ENCODE measurements around the gene PTPRM. TPM values are rescaled to one million over a fixed set of nuclear protein-coding genes. Genes with fewer than 3 reads are reported as not detected.
A peak's percentile ranks its signal among the peaks of the same experiment; 100 is the strongest.
"Not testable (repeated sequence)": the region's sequence is repeated elsewhere in the genome, so short reads cannot be mapped to it uniquely, and the experiment has no call there.

The PTPRM gene
- total RNA-seq, 4 donors from 2014 or later: 22.5 to 92.5 (median 39.2) TPM

DNA sequence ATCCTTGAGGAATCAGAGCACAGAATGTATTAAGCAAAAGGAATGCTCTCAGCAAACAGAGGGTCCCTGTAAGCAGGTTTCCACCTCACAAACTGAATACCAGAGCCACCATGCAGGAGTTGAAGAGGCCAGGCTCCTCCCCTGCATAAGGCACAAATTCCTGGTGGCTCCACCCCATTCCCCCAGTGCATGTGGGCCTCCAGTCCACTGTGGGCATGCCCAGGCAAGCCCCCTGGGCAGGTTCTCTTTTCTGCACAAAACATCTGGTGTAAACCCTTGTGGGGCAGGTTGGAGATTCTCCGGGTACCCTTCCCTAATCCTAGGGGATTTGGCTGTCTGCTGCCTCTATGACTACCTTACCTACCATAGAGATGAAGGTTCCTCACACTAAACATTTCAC is 166.5 kb downstream of the PTPRM start:
- H3K9me3 ChIP-seq: no peaks in the 10 kb centered on the region
- no peak overlapping the region for H3K4me3 ChIP-seq
- H3K4me1 ChIP-seq: no peaks in the 10 kb centered on the region
- in situ Hi-C loops (cut with MboI; ENCODE audit: low pct_ligation_motif_present in 1 of 4, low pct_unique_long_range_greater_than_20kb in 1 of 4, low sequenced_read_pairs in 3 of 4) (no loop called here), intact Hi-C loops (cut with DNase I; ENCODE audit: low total_unique reads) (no loop called here)
- 92% methylated on average over 1 of the region's 1 CpG; no CpG with 5 or more reads in 1 of the 2 donors for WGBS, 2 donors (ENCODE audit: low coverage in 1 of 2)
- DNase-seq: no peak
- no peak overlapping the region for H3K27ac ChIP-seq
- no peaks in the 10 kb centered on the region for H3K27me3 ChIP-seq
- TF ChIP-seq, protein P1, sequence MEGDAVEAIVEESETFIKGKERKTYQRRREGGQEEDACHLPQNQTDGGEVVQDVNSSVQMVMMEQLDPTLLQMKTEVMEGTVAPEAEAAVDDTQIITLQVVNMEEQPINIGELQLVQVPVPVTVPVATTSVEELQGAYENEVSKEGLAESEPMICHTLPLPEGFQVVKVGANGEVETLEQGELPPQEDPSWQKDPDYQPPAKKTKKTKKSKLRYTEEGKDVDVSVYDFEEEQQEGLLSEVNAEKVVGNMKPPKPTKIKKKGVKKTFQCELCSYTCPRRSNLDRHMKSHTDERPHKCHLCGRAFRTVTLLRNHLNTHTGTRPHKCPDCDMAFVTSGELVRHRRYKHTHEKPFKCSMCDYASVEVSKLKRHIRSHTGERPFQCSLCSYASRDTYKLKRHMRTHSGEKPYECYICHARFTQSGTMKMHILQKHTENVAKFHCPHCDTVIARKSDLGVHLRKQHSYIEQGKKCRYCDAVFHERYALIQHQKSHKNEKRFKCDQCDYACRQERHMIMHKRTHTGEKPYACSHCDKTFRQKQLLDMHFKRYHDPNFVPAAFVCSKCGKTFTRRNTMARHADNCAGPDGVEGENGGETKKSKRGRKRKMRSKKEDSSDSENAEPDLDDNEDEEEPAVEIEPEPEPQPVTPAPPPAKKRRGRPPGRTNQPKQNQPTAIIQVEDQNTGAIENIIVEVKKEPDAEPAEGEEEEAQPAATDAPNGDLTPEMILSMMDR (IDR thresholded peaks at IDR 0.05): no peak
- TF ChIP-seq POLR2A (IDR thresholded peaks at IDR 0.05) (no peak), POLR2AphosphoS5 (IDR thresholded peaks at IDR 0.05) (no peak), EP300 (IDR thresholded peaks at IDR 0.05; ENCODE audit: low read depth) (no peak)
- no peaks in the 10 kb centered on the region for H3K36me3 ChIP-seq

DNA sequence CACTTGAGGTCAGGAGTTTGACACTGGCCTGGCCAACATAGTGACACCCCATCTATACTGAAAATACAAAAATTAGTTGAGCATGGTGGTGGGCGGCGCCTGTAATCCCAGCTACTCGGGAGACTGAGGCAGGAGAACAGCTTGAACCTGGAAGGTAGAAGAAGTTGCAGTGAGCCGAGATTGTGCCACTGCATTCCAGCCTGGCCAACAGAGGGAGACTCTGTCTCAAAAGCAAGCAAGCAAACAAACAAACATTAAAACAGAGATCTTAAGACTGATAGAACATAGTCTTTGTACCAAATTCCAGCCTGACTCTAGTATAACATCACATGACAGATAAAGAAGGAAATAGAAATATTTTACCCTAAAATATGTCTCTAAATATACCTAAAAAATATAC is 168.1 kb downstream of the PTPRM start:
- no peak for DNase-seq
- no peaks in the 10 kb centered on the region for H3K9me3 ChIP-seq
- intact Hi-C loops (cut with DNase I; ENCODE audit: low total_unique reads) (no loop called here), in situ Hi-C loops (cut with MboI; ENCODE audit: low pct_ligation_motif_present in 1 of 4, low pct_unique_long_range_greater_than_20kb in 1 of 4, low sequenced_read_pairs in 3 of 4) (no loop called here)
- H3K27ac ChIP-seq: no peak overlapping the region
- no peaks in the 10 kb centered on the region for H3K36me3 ChIP-seq
- 81 to 85% methylated on average over 4 of the region's 4 CpGs for WGBS, 2 donors (ENCODE audit: low coverage in 1 of 2)
- H3K4me1 ChIP-seq: no peaks in the 10 kb centered on the region
- TF ChIP-seq EP300 (IDR thresholded peaks at IDR 0.05; ENCODE audit: low read depth) (no peak), POLR2AphosphoS5 (IDR thresholded peaks at IDR 0.05) (no peak)
- TF ChIP-seq, protein P1 (IDR thresholded peaks at IDR 0.05): peak in 1 of 5 experiments; percentile 10
- H3K27me3 ChIP-seq: no peaks in the 10 kb centered on the region
- H3K4me3 ChIP-seq: no peak overlapping the region

DNA sequence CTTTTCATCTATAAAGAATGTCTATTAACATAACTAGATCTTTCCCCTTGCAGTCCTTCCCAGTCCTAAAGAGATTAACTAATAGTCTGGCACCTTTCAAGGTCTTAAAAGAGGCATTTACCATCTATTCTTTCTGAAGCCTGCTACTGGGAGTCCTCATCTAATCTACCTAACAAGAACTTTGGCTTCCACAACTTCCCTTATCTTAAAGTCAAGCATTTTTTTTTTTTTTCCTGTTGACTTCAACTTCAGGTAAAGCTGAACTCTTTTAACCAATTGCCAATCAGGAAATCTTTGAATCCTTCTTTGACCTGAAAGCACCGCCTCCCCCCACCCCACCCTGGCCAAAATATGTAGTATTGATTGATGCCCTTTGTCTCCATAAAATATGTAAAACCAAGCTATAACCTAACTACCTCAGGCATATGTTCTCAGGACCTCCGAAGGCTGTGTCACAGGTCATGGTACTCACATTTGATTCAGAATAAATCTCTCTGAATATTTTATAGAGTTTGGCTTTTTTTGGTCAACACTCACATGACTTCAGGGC is 168.6 kb downstream of the PTPRM start:
- H3K27ac ChIP-seq: no peak overlapping the region
- no peak overlapping the region for H3K4me3 ChIP-seq
- no peaks in the 10 kb centered on the region for H3K9me3 ChIP-seq
- in situ Hi-C loops (cut with MboI; ENCODE audit: low pct_ligation_motif_present in 1 of 4, low pct_unique_long_range_greater_than_20kb in 1 of 4, low sequenced_read_pairs in 3 of 4): no loop called here
- 53 to 66% methylated on average over 2 of the region's 2 CpGs for WGBS, 2 donors (ENCODE audit: low coverage in 1 of 2)
- H3K36me3 ChIP-seq: no peaks in the 10 kb centered on the region
- TF ChIP-seq EP300 (IDR thresholded peaks at IDR 0.05; ENCODE audit: low read depth) (no peak), POLR2A (IDR thresholded peaks at IDR 0.05) (no peak), POLR2AphosphoS5 (IDR thresholded peaks at IDR 0.05) (no peak)
- TF ChIP-seq, protein P1 (IDR thresholded peaks at IDR 0.05): no peak
- DNase-seq: no peak
- H3K27me3 ChIP-seq: no peaks in the 10 kb centered on the region
- intact Hi-C loops (cut with DNase I; ENCODE audit: low total_unique reads): no loop called here
- peaks cover 0 to under 1% (median 0%) of the 10 kb centered on the region in 4 donors for H3K4me1 ChIP-seq

DNA sequence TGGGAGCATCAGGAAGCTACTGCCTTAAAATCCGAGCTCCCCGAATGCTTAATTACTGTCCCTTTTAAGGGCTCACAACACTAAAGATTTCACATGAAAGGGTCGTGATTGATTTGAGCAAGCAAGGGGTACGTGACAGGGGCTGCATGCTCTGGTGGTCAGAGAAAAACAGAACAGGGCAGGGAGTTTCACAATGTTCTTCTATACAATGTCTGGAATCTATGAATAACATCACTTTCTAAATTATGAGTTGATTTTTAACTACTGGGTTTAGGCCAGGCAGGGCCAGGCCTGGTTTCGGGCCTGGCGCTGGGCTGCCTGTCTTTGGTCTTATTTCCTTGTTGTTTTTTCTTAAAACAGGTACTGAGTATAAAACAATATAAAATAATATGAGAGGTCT is 169.4 kb downstream of the PTPRM start:
- H3K9me3 ChIP-seq; H3K27ac ChIP-seq; intact Hi-C loops (cut with DNase I; ENCODE audit: low total_unique reads); H3K36me3 ChIP-seq; H3K4me1 ChIP-seq; in situ Hi-C loops (cut with MboI; ENCODE audit: low pct_ligation_motif_present in 1 of 4, low pct_unique_long_range_greater_than_20kb in 1 of 4, low sequenced_read_pairs in 3 of 4); DNase-seq; H3K4me3 ChIP-seq; H3K27me3 ChIP-seq: not testable (repeated sequence)
- WGBS, 2 donors (ENCODE audit: low coverage in 1 of 2): 65 to 72% methylated on average over 5 to 6 of the region's 6 CpGs

DNA sequence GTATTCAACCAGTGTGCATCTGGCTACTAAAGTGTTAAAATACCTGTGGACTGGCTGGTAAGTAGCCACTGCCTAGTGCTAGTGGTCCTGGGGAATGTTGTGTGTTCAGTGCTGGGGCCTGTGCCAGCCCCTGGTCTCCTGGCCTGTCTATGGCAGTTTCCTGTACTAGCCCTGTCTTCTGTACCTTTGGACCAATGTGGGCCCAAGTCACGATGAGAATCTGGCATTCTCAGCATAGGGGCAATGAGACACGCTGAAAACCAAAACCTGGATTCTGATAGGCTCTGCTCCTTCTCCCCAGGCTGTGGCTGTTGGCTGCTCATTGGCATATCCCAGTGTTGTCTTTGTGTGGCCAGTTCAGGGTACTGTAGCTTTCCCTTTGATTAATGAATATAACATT is 170.4 kb downstream of the PTPRM start:
- no peak for TF ChIP-seq EP300 (IDR thresholded peaks at IDR 0.05; ENCODE audit: low read depth)
- TF ChIP-seq, protein P1 (IDR thresholded peaks at IDR 0.05): no peak
- no peak for TF ChIP-seq POLR2AphosphoS5 (IDR thresholded peaks at IDR 0.05)
- TF ChIP-seq POLR2A (IDR thresholded peaks at IDR 0.05): no peak
- Histone ChIP-seq H3K27me3 (no peaks in the 10 kb centered on the region), H3K9me3 (no peaks in the 10 kb centered on the region), H3K4me3 (no peak overlapping the region), H3K27ac (no peak overlapping the region), H3K36me3 (no peaks in the 10 kb centered on the region), H3K4me1 (peaks cover 0 to 5% (median 0%) of the 10 kb centered on the region in 4 donors)
- no peak for DNase-seq
- in situ Hi-C loops (cut with MboI; ENCODE audit: low pct_ligation_motif_present in 1 of 4, low pct_unique_long_range_greater_than_20kb in 1 of 4, low sequenced_read_pairs in 3 of 4): no loop called here
- 92% methylated on average over 2 of the region's 2 CpGs; no CpG with 5 or more reads in 1 of the 2 donors for WGBS, 2 donors (ENCODE audit: low coverage in 1 of 2)
- intact Hi-C loops (cut with DNase I; ENCODE audit: low total_unique reads): no loop called here
